OCI-LY7 (cell line): ENCODE results near the gene TMPRSS3. TPM values are rescaled to one million over a fixed set of nuclear protein-coding genes. Genes with fewer than 3 reads are reported as not detected.

Source experiments
- Bru-seq: library from RNA; stranded (reverse); fragments of 400-500 nt; gene quantifications from one replicate; lab custom pipeline; 2021; lab: Mats Ljungman, UMichigan
- BruChase-seq, 2 experiments: library from RNA; stranded (reverse); fragments of 400-500 nt; gene quantifications; one replicate each; lab custom pipeline; 2021; lab: Mats Ljungman, UMichigan
- BruUV-seq: library from RNA; stranded (reverse); fragments of 400-500 nt; replicated peaks from 2 replicates; lab custom pipeline; 2021; lab: Mats Ljungman, UMichigan
- CTCF ChIA-PET: fragments of 300-600 bp; sonication (Branson Sonifier 250); formaldehyde crosslinking; loops from one replicate; lab custom pipeline; 2022; ENCODE audit warnings: antibody characterized with exemption; ENCODE audit not compliant: unreplicated experiment; lab: Charles Lee
- POLR2A ChIA-PET: fragments of 300-600 bp; sonication (Branson Sonifier 250); formaldehyde crosslinking; loops from one replicate; lab custom pipeline; 2022; ENCODE audit warnings: antibody characterized with exemption; lab: Charles Lee
- DNase-seq: peaks from one replicate; pipeline ENCODE4 v3.0.0-alpha.2; 2015; ENCODE audit warnings: low spot score
- H2AFZ ChIP-seq: fragments of 200-600 bp; sonication (generic), shearing (Covaris generic); 2 replicates; pipeline ENCODE4 v1.6.1; 2014; ENCODE audit warnings: mild to moderate bottlenecking, antibody characterized with exemption, low read length, moderate library complexity
- H3K27ac ChIP-seq: fragments of 200-600 bp; sonication (generic); 2 replicates; pipeline ENCODE4 v1.5.1; 2014; ENCODE audit warnings: mixed run types, low read depth, mild to moderate bottlenecking, moderate library complexity, low read length, inconsistent platforms; ENCODE audit not compliant: poor library complexity, severe bottlenecking
- H3K36me3 ChIP-seq: fragments of 200-600 bp; sonication (generic); 2 replicates; pipeline ENCODE4 v1.6.1; 2014; ENCODE audit warnings: mild to moderate bottlenecking, antibody characterized with exemption, low read length, moderate library complexity, mixed read lengths; ENCODE audit not compliant: insufficient read depth
- H3K4me1 ChIP-seq: fragments of 200-600 bp; sonication (generic); 2 replicates; pipeline ENCODE4 v1.5.1; 2014; ENCODE audit warnings: mild to moderate bottlenecking, low read length; ENCODE audit not compliant: insufficient read depth, poor library complexity, severe bottlenecking
- H3K4me2 ChIP-seq: fragments of 200-600 bp; sonication (generic); 2 replicates; pipeline ENCODE4 v1.6.1; 2014; ENCODE audit warnings: mild to moderate bottlenecking, low read length
- H3K4me3 ChIP-seq: fragments of 200-600 bp; sonication (generic); 2 replicates; pipeline ENCODE4 v1.5.1; 2014; ENCODE audit warnings: mild to moderate bottlenecking, low read depth, low read length; ENCODE audit not compliant: poor library complexity, severe bottlenecking
- H3K79me2 ChIP-seq: fragments of 200-600 bp; sonication (generic); 2 replicates; pipeline ENCODE4 v1.6.1; 2016; ENCODE audit warnings: low read depth, mild to moderate bottlenecking, low read length, moderate library complexity, mixed read lengths; ENCODE audit not compliant: insufficient read depth
- H3K9me2 ChIP-seq: fragments of 200-600 bp; sonication (generic); 2 replicates; pipeline ENCODE4 v1.6.1; 2016; ENCODE audit warnings: mild to moderate bottlenecking, low read length, mixed read lengths; ENCODE audit not compliant: insufficient read depth
- H3K9me3 ChIP-seq: fragments of 200-600 bp; sonication (generic); 2 replicates; pipeline ENCODE4 v1.6.1; 2014; ENCODE audit warnings: mild to moderate bottlenecking, mixed run types, low read length, mixed read lengths
- H4K20me1 ChIP-seq: fragments of 200-600 bp; sonication (generic); 2 replicates; pipeline ENCODE4 v1.6.1; 2014; ENCODE audit warnings: mild to moderate bottlenecking, antibody characterized with exemption, low read length, moderate library complexity, mixed read lengths; ENCODE audit not compliant: insufficient read depth
- CTCF ChIP-seq: fragments of 200-600 bp; sonication (generic); conservative IDR thresholded peaks from 2 replicates; pipeline ENCODE4 v1.5.1; 2014; ENCODE audit warnings: mild to moderate bottlenecking, antibody characterized with exemption, low read length, moderate library complexity, mixed read lengths
- EZH2phosphoT487 ChIP-seq: fragments of 200-600 bp; sonication (generic); IDR thresholded peaks from 2 replicates; pipeline ENCODE4 v1.6.1; 2018; ENCODE audit warnings: low read depth, borderline replicate concordance, mild to moderate bottlenecking, mixed run types, antibody characterized with exemption, low read length, moderate library complexity, mixed read lengths
- intact Hi-C: fragments of 100-400 bp; cut with micrococcal nuclease; formaldehyde crosslinking; loops from one replicate; pipeline ENCODE4 v1.10.0; 2022; ENCODE audit not compliant: unreplicated experiment
- long read RNA-seq: library from polyadenylated mRNA; stranded (forward); transcript quantifications from one replicate; pipeline ENCODE4 v2.0.0, GENCODE V29; 2022
- total RNA-seq, 2 experiments: library from RNA; depleted of rRNA in 1 of 2; stranded (reverse); fragments of >200 nt in 1 of 2; shearing (Covaris generic) in 1 of 2; gene quantifications; 2 replicates each; pipeline ENCODE4 v1.2.3, GENCODE V29; 2014 to 2022

The TMPRSS3 gene
- total RNA-seq (2014; rRNA removed; shearing (Covaris generic)) (not detected in 2 replicates), total RNA-seq (2022) (not detected in 2 replicates), Bru-seq, nascent RNA (not detected), BruChase-seq, experiment 1, labeled RNA remaining after a 6-hour chase (not detected), BruChase-seq, experiment 2, labeled RNA remaining after a 2-hour chase (not detected)
- long read RNA-seq = 0 reads

GRCh38 chr21:42395905-42396651, at the start of gene TMPRSS3:
TSS of gene TMPRSS3 (minus strand) at chr21:42396052. CDS start at chr21:42395417, 635 bp downstream.
- Histone ChIP-seq H3K4me2 (no peak within 1 kb of the TSS), H3K9me3 (peaks cover 1% of the 10 kb centered on the region; the same call in 1 of the 2 replicates), H3K27ac (no peak within 1 kb of the TSS), H3K79me2 (no peaks in the 10 kb centered on the region), H2AFZ (no peak within 1 kb of the TSS), H3K36me3 (no peaks in the 10 kb centered on the region), H3K4me3 (no peak within 1 kb of the TSS), H3K4me1 (peaks cover 8% of the 10 kb centered on the region), H3K9me2 (no peaks in the 10 kb centered on the region), H4K20me1 (no peaks in the 10 kb centered on the region)
- TF ChIP-seq EZH2phosphoT487 (no peak), CTCF (no peak)
- ChIA-PET CTCF (no interaction called here), POLR2A (no interaction called here)
- DNase-seq = no peak
- intact Hi-C loops = no loop called here
- BruUV-seq = no TSS peak

GRCh38 chr21:42445311-42445710, 49.5 kb upstream of the TMPRSS3 start:
- TF ChIP-seq CTCF (no peak), EZH2phosphoT487 (no peak)
- H3K36me3 ChIP-seq = no peaks in the 10 kb centered on the region

GRCh38 chr21:42444745-42445059, 48.9 kb upstream of the TMPRSS3 start:
- H3K9me2 ChIP-seq = no peaks in the 10 kb centered on the region
- H3K4me3 ChIP-seq = no peak overlapping the region
- BruUV-seq = no TSS peak
- no peak for DNase-seq
- intact Hi-C loops = loop anchor here (5.0 kb wide), 1 partner anchor 62 kb away; no protein-coding TSS in a partner anchor
- no peaks in the 10 kb centered on the region for H3K36me3 ChIP-seq
- ChIA-PET CTCF (interaction anchor here (0.6 kb wide), 1 partner anchor 812 kb away, joined by 4 read pairs; no protein-coding TSS in a partner anchor), POLR2A (no interaction called here)
- no peaks in the 10 kb centered on the region for H4K20me1 ChIP-seq
- TF ChIP-seq CTCF (no peak), EZH2phosphoT487 (no peak)
- H3K4me1 ChIP-seq = peaks cover 3% of the 10 kb centered on the region
- no peak overlapping the region for H3K27ac ChIP-seq
- H3K9me3 ChIP-seq = no peaks in the 10 kb centered on the region
- no peak overlapping the region for H2AFZ ChIP-seq
- no peak overlapping the region for H3K4me2 ChIP-seq
- no peaks in the 10 kb centered on the region for H3K79me2 ChIP-seq

More at GRCh38 chr21:42445311-42445710, 49.5 kb upstream of the TMPRSS3 start:
- Histone ChIP-seq H4K20me1 (no peaks in the 10 kb centered on the region), H3K79me2 (no peaks in the 10 kb centered on the region), H3K9me2 (no peaks in the 10 kb centered on the region), H3K4me3 (no peak overlapping the region), H3K4me1 (peaks cover 9% of the 10 kb centered on the region), H3K4me2 (no peak overlapping the region), H2AFZ (no peak overlapping the region), H3K27ac (no peak overlapping the region), H3K9me3 (no peaks in the 10 kb centered on the region)
- no TSS peak for BruUV-seq
- intact Hi-C loops = loop anchor here (5.0 kb wide), 1 partner anchor 63 kb away; no protein-coding TSS in a partner anchor
- no peak for DNase-seq
- ChIA-PET CTCF (no interaction called here), POLR2A (no interaction called here)
